GM21515 (cell line): ENCODE results near the gene KIF5C.

Experiments used
- ATAC-seq: cut with Tn5 transposase; IDR thresholded peaks from one replicate; pipeline ENCODE4 v1.9.1; 2021; ENCODE audit not compliant: unreplicated experiment

Gene KIF5C

DNA sequence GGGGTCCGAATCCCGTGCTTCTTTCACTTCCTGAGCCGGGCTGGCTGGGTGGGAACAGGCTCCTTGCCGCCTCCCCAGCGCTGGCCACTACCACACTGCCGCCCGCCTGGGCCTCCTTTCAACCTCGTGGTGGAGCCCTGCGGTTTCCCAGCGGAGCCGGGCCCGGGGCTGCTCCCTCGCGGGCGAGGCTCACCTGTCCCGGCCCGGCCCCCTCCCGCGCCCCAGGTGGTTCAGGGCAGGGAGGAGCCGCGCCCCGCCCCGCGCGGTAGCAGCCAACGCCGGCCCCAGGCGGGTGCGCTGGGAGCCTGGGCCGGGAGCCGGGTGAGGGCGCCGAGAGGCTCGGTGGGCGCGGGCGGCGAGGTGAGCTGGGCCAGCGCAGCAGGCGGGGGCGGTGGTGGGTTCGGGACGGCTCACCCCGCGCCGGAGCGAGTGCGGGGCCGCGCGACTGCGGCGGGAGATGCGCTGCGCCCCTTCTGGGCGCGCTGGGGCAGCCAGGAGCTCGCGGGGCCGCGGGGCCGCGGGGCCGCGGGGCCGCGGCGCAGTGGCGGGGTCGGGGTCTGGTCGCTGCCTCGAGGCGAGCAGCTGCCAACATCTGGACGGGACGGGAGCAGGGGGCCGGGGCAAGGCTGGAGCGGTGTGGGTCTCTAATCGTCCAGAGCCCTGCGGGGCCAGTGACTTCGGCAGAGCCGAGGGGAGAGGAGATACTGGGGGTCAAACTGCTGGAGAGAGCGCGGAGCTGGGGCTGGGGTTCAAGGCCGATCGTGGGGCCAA lies 163.6 kb downstream of the KIF5C start, which contains the start of gene LYPD6B:
Gene LYPD6B, plus strand, starts transcription at position 258 of the 771 bp plus-strand sequence. CDS start 92,250 bp downstream, outside the sequence.
- peak; percentile 73 for ATAC-seq

DNA sequence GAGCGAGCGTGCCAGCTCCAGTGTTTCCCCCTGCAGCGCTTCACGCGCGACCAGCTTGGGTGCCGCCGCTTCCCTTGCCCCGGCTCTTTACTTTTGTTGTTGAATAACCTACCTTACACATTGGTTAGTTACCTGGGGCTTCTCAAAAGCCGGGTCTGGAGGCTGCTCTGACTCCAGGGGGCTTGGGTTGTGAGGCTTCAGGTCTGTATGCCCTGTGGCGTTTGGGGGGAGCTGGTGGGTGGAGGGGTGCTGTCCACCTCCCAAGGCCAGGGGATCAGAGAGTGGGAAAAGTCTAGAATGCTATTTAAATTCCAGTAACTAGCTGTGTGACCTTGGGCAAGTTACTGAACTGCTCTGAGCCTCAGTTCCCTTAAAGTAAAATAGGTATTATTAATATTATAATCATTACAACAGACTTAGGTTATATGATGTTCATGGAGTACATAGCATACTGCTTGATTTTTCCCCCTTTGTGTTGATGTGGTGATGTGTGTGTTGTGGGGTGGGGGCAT lies 164.2 kb downstream of the KIF5C start:
- no peak for ATAC-seq

DNA sequence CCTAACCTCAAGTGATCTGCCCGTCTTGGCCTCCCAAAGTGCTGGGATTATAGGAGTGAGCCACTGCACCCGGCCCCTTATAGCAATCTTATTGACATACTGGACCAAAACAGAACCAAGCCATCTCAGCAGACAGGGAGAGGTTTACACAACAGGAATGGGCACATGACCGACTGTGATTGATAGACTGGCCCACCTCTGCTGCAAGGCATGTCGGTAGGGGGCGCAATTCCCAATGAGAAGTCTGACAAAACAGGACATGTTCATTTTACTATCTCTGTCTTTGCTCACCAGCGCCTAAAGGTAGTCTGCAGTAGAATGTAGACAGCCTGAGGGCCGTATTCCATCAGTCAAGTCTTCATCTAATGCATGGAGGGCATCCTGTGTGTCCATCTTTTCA lies 165.4 kb downstream of the KIF5C start:
- ATAC-seq: no peak

DNA sequence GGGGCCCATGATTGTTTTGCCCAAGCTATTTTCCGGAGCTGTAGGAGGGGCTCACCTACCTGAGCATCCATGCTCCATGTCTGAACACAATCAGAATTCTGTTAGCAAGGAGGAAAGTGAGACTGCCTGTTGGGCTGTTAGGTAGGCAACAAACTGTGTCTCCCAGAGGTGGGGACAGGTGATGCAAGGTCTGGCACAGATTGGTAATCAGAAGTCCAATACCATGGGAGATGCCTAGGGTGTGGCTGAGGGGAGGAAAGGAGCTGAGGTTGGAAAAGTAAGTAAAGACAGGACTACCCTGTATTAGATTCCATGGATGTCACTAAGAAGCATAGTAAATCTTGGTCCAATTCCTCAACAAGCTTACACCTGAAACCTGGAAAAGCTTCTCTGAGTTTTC lies 166.5 kb downstream of the KIF5C start:
- ATAC-seq: no peak

DNA sequence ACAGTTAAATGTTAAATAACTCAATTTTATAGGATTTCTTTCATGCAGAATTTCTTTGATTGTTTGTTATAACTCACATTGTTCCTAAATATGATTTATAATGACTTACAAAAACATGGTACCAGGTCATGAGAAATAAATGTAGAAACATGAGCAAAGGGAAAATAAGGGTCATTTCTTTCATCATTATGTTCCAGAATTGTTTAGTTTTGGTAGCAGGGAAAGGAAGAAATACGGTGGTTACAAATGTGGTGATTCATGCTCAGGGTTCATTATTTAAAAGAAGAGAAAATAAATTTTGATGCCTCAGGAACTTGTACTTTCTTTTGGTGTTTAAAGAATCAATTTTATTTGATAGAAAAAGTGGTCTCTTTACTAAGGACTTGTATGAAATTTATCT lies 167.9 kb downstream of the KIF5C start:
- no peak for ATAC-seq

DNA sequence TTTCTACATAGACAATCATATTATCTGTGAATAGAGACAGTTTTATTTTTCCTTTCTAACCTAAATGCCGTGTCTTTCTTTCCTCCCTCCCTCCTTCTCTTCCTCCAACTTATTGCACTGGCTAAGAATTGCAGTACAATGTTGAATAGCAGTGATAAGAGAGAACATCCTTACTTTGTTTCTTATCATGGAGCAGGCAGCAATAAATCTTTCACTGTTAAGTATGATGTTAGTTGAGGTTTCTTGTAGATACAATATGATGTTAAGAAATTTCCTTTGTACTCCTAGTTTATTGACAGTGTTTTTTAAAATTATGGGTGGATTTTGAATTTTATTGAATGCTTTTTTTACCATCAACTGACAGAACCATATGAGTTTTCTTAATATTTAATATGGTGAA lies 169.5 kb downstream of the KIF5C start:
- ATAC-seq: no peak

DNA sequence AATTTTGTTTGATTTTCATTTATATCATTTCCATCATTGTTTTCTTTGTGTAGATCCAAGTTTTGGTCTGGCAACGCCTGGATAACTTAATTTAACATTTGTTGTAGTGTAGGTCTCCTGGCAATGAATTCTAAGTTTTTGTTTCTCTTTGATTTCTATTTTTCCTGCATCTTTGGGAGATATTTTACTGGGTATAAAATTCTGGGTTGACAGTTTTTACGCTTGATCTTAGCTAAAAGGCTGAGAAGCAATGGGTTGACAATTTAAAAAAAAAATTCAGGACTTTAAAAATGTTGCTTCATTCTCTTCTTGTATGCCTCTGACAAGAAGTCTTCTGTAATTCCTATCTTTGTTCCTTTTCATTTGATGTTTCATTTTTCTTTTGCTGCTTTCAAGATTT lies 172.1 kb downstream of the KIF5C start:
- no peak for ATAC-seq

DNA sequence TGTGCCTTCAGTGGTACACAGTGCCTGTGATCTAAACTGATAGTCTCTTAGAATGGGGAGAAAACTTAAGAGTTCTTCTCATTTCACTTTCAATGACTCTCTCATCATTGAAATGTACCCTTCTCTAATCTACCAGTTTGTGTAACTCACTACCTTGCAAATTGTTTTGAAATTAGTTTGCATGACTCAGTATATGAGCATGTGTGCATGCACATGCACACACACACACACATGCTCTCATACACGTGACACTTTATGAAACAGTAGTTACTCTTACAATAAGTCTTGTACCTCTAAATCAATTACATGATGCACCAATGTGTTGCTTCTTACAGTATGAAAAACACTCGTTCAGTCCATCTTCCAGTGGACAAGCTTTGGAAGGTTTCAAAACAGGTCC lies 174.1 kb downstream of the KIF5C start:
- ATAC-seq: no peak

DNA sequence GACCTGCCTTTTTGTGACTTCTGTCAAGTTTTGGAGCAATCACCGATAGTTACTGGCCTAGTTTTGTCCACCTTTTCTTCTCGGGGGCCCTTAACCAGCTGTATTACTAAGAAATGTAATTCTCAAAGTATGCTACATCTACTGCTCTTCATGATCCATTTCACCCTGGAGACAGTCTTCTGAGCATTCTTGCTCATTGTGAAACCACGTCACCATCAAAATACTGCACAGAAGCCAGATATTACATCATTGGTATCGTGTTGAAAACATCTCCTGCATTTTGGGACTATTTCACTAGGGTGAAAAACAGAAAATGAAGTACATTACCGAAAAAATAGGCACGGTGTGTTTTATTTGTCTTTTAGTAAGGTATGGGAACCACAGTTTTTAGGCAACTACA lies 175.2 kb downstream of the KIF5C start:
- peak; percentile 87 for ATAC-seq

DNA sequence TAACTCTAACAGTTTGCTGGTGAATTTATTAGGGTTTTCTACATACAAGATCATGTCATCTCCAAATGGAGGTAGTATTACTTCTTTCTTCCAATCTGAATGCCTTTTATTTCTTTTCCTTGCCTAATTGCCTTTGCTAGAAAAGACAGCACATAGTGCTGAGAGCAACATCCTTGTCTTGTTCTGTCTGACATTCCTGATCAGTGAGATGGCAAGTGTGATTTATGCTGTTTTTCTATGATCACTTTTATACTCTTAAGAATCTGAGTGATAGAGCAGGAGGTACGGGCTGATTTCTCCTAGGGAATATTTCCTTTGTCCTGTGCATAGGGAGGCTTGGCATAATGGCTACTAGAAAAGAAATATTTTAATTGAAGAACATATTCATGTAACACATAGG lies 180.7 kb downstream of the KIF5C start:
- ATAC-seq: no peak

DNA sequence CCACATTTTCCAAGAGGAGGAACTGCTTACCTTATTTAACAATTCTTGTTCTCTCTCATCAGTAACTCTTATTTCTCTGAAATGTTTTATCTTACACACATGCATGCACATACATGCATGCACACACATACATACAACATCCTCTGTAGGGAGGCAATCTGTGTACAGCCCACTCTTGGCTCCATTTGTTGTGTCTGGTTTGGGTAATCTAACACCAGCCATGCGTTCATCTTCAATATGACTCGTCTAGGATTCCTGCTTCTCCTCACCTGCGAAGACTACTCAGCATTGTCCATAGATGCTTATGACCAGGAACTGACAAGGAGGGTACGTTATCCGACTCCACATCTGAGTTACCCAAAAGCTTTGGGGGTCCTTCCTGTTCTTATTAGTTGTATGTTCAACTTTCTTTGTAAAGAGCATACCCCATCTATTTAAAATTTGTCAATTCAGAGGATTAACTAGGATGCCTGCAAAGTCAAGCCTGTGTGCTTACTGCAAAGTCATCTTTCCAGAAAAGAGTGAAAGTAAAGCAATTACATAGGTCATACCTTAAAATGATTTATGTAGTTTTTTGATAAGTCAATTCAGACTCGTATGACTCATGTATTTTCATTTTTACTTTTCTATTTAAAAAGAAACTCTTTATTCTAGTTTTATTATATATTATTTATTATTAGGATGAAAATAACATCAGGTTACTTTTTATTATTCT lies 181.7 kb downstream of the KIF5C start:
- no peak for ATAC-seq

DNA sequence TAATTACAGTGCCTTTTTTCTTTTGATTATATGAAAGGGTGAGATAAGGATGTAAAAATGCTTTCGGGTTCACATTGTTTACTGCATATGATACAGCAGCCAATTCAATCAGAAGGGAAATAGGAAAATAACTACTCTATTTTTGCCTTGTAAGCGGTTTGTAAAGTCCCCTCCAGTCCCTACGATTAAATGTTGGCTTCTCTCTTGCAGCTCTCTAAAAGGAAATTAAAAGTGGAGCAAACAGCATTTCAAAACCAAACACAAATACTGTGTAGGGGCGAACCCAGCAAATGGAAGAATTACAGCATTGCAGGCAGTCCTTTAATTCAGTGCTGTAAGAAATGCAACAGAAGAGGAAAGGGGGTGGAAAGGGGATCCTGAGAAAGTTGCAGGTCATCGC lies 182.4 kb downstream of the KIF5C start:
- no peak for ATAC-seq

DNA sequence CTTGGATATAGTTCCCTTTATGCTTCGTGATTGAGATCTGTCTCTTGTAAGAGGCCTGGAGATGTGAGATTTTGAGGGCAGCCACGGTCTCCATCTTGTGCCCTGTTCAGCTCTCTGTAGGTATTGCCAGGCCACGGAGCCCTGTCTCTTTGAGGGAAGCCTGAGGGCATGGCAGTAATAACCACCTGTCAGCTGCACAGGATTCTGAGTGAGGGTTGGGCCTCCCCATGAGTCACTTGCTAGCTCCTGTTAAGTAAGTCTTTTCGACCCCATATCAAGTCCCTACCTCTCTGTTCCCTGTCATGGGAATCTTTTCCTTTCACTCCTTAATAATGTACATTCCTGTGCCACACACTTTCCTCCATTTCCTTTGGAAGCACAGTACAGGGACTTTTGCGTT lies 183.9 kb downstream of the KIF5C start:
- ATAC-seq: no peak

DNA sequence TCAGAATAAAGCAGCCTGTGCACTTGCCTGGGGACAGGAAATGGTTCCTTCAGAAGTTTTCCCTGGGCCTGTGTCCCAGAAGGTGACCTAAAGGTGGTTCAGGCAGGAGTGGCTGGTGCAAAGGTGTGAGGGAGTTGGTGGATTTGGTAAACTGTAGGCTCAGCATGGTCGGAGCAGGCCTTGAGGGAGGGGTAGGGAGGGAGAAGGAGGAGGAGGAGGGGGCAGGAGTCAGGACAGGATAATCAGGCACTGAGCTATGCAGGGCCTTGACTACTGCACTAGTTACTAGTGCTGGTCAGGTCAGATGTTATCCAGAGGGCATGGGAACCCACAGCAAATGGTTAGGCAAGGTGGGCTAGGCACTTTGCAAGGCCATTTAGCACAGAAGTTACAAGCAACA lies 184.8 kb downstream of the KIF5C start:
- ATAC-seq: no peak

DNA sequence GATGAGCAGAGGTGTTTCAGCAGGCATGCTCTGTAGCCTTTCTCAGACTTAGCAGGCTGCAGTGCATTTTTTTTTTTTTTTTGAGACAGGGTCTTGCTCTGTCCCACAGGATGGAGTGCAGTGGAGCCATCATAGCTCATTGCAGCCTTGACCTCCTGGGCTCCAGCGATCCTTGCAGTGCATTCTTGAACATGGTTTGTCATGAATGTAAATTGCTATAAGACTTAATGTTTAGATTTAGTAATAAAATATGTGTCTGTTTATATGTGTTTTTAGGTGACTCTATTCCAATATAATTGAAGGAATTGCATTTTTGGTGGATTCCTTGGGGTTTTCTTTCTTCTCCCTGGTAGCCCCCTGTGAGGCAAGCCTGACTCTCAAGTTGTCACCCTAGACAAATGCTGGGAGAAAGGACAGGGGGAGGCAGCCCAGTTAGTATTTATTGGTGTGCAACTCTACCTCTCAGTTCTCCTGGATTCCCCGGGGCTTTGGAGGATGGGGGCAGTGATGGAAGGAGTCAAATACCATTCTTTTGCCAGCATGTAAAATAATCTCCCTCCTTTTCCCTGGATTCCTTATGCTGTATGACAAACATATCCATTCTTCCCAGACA lies 186.2 kb downstream of the KIF5C start:
- ATAC-seq: no peak

DNA sequence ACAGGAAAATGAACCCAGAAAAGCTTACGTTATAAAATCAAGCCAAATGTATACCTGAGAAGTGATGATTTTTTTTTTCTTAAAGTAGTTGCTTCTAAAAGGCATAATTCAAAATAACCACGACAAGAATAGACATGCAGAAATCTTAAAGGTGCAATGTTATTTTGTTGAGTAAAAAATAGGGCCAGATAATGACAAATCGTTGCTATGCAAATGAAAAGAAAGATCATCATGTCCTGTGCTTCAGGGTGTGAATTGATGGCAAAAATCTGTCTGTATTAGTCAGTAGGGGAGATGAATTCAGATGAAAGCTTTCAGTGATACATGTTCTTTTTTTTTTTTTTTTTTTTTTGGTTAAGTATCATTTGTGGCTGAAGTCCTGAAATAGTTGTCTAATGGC lies 187.5 kb downstream of the KIF5C start:
- ATAC-seq: no peak

DNA sequence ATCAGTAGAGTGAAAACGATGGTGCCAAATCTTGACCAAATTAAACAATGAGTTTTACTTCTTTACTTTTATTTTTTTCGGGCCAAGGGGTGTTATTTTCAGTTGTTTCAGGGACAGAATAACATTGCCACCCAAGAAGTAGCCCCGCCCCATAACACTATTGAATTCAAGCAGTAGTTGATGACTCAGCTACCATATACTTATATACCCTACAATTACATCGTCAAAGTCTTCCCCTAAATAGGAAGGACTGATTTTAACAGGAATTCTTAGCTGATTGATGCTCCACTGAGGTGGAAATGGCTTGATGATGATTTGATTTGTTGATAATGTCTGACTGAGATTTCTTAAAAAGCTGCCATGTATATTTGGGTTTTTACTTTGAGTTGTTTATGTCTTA lies 188.2 kb downstream of the KIF5C start:
- ATAC-seq: no peak

DNA sequence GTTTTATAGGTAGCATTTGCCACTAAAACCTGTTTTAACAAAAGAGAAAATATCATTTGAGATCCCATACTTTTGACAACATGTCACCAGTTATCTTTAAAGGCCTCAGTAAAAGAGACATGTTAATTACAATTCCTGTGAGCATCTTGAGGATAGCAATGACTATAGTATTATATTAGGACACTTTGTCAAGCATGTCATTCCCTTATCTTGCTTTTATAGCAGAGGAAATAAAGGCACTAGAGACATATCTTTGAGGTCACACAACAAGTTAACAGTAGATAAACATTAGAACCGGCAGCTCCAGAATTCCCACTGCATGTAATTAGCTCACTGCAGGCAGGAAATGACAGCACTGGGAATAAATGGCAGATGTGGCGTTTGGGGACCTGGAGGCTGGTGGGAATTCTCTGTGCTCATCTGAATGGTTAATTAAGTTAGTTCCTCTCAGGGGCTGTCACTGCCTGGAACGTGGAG lies 189.4 kb downstream of the KIF5C start:
- no peak for ATAC-seq

DNA sequence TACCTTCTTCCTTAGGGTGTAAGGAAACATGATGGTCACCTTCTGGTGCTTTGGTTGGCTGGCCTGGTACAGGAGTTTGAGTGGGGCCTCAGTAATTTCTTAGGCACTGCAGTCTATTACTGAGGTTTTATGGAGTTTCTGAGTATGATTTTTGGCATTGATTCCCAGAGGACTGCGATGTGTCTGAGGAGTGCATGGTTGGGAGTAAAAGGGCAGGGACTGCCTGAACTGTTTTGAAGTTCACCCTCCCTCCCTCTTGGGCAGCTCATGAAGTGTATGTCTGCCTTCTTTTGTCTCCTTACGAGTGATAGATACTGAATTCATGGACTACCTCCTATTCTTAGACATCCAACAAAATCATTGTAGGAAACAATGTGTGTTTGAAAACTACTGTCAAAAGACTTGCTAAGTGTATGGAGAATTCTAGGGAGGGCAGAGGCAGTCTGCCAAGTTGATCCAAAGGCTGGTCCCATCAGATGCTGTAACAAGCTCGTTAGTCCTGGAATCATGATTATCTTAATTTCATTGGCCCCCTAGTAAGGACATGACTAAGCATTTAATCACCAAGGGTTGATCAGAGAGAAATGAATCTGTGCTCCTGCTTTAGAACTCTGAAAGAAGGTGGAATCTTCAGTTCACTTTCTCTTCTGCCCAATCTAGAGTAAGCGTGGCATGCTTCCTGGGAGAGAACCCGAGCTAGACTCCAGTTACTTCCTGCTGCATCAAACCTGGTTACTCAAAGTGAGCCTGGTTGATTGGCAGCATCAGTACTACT lies 190.0 kb downstream of the KIF5C start:
- ATAC-seq: no peak

DNA sequence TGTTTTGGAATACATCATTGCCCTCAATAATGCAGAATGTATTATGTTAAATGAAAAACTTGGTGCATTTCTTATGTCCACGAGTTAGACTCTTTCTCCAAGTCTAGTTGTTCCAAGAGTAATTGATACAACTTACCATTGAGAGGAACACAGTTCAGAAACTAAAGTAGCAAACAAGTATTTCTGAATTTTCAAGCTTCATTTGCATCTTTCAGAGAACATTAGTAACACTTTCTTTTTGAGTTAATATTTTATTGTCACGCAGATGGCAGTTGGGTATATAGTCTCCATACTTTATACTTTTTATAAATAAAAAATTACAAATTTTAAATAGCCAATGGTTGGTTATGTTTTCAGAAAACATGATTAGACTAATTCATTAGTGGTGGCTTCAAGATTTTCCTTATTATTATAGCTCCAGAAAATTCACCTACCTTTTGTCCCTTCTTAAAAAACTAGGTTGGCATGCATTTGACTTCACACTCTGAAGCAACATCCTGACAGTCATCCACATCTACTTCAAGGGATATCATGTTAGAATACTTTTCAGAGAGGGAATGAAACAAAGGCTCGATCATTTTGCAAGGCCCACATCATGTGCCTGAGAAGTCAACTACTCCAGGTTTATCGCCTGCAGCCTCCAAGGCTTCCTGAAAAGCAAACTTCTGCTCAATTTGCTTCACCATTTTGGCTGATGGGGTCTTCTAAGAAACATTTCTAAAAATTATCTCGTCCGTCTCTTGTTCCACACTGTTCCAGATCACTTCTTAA lies 193.4 kb downstream of the KIF5C start:
- ATAC-seq: no peak
